ENCODE data around the gene RFC1. TPM values are rescaled to one million over a fixed set of nuclear protein-coding genes. Genes with fewer than 3 reads are reported as not detected.

The RFC1 gene
- total and polyA plus RNA-seq, 2 of the 4 experiments (the other 2 are of a cell fraction), result 18.4 to 49.3 TPM

GRCh38 chr4:39363773-39364393, 2.3 kb downstream of the RFC1 start:
- Histone ChIP-seq H3K14ac (replicated peaks; ENCODE audit: low read depth, low read length) (no peak overlapping the region), H2BK5ac (ENCODE audit: low read depth, low read length, poor library complexity, severe bottlenecking) (no peak overlapping the region), H3K36me3 (ENCODE audit: control insufficient read depth, insufficient read depth, low read length) (no peaks in the 10 kb centered on the region), H3K4ac (ENCODE audit: low read depth, low read length) (no peak overlapping the region), H3K4me3 (ENCODE audit: insufficient read depth, low read depth, low read length) (no peak overlapping the region), H3K27me3 (ENCODE audit: control insufficient read depth, insufficient read depth, low read length) (no peaks in the 10 kb centered on the region), H2BK20ac (ENCODE audit: low read depth, low read length) (no peak overlapping the region), H2AK9ac (replicated peaks; ENCODE audit: low read depth, low read length, poor library complexity) (no peak overlapping the region), H4K91ac (ENCODE audit: insufficient read depth, low read depth, low read length) (no peak overlapping the region), H3K9ac (ENCODE audit: low read depth, low read length) (no peak overlapping the region), H2BK120ac (ENCODE audit: low read depth, low read length) (no peak overlapping the region), H3K18ac (ENCODE audit: low read depth, low read length) (no peak overlapping the region), H2BK15ac (ENCODE audit: low read depth, low read length) (no peak overlapping the region), H2AK5ac (ENCODE audit: low read depth, low read length) (no peak overlapping the region), H2AFZ (replicated peaks; ENCODE audit: low read length, poor library complexity) (no peak overlapping the region), H3K4me1 (ENCODE audit: control insufficient read depth, insufficient read depth, low read length) (peaks cover 3% of the 10 kb centered on the region), H3K27ac (ENCODE audit: insufficient read depth, low read length) (no peak overlapping the region), H3K23ac (ENCODE audit: low read depth, low read length) (no peak overlapping the region), H3K9me3 (ENCODE audit: control insufficient read depth, insufficient read depth, low read length) (no peaks in the 10 kb centered on the region), H4K5ac (ENCODE audit: low read depth, low read length) (no peak overlapping the region), H4K8ac (ENCODE audit: low read depth in 2 of 2, low read length in 2 of 2) (no peak overlapping the region), H4K20me1 (ENCODE audit: insufficient read depth, low read length) (peaks cover 34% of the 10 kb centered on the region), H3K9me1 (ENCODE audit: insufficient read depth, low read length) (peaks cover 6% of the 10 kb centered on the region; the same call in 1 of the 2 replicates), H3K79me1 (ENCODE audit: low read depth in 1 of 2, low read length in 2 of 2) (peaks cover 18 to 47% of the 10 kb centered on the region in 2 experiments), H3K4me2 (ENCODE audit: low read depth, low read length) (no peak overlapping the region; the same call in 1 of the 2 replicates), H3K56ac (ENCODE audit: extremely low read depth, insufficient read depth, low read length) (no peak overlapping the region)
- intact Hi-C loops (cut with micrococcal nuclease), result no loop called here
- in situ Hi-C loops (cut with MboI; ENCODE audit: low sequenced_read_pairs), result no loop called here
- dilution Hi-C loops (cut with HindIII; ENCODE audit: low sequenced_read_pairs, unreplicated experiment), result no loop called here
- TF ChIP-seq CHD1 (IDR thresholded peaks at IDR 0.05; ENCODE audit: low read depth, low read length), result no peak
- POLR2A ChIA-PET (ENCODE audit: unreplicated experiment), result interaction anchor here (0.5 kb wide), 1 partner anchor 119 kb away, joined by 5 read pairs; no protein-coding TSS in a partner anchor
- CTCF ChIA-PET, result no interaction called here
- DNase-seq (no peak), ATAC-seq (ENCODE audit: low read depth) (no peak)
- 100% methylated on average over 1 of the region's 4 CpGs; no CpG with 5 or more reads in 1 of the 2 experiments for WGBS, 2 experiments (ENCODE audit: extremely low coverage in 2 of 2, insufficient read length in 1 of 2)
- BruUV-seq (replicated peaks), result no TSS peak

Measured in IMR-90 (cell line).